Measurements from ENCODE around the gene ZBTB2.

Gene ZBTB2

DNA sequence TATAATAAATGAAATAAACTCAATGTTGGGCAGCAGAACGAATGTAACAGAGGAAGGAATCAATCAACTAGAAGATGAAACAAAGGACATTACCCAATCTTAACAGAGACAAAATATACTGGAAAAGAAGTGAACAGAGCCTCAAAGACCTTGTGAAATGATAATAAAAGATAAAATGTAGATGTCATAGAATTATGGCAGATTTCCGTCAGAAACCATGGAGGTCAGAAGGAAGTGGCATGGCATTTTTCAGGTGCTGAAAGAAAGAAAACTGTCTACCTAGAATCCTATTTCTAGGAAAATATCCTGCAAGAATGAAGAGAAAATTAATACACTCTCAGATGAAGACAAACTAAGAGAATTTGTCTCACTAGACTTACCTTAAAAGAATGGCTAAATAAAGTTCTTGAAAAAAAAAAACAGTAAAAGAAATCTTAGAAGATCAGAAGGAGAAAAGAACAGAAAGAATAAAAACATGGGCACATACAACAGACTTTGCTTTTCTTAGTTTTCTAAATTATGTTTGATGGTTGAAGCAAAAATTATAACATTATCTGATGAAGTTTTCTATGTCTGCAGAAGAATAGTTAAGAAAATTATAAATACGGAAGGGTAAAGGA, 23.4 kb upstream of the ZBTB2 start:
- H3K4me3 ChIP-seq (ENCODE audit: low read length), result no peak overlapping the region
- no peak for TF ChIP-seq ZNF274 (IDR thresholded peaks at IDR 0.05; ENCODE audit: low read depth, low read length)

DNA sequence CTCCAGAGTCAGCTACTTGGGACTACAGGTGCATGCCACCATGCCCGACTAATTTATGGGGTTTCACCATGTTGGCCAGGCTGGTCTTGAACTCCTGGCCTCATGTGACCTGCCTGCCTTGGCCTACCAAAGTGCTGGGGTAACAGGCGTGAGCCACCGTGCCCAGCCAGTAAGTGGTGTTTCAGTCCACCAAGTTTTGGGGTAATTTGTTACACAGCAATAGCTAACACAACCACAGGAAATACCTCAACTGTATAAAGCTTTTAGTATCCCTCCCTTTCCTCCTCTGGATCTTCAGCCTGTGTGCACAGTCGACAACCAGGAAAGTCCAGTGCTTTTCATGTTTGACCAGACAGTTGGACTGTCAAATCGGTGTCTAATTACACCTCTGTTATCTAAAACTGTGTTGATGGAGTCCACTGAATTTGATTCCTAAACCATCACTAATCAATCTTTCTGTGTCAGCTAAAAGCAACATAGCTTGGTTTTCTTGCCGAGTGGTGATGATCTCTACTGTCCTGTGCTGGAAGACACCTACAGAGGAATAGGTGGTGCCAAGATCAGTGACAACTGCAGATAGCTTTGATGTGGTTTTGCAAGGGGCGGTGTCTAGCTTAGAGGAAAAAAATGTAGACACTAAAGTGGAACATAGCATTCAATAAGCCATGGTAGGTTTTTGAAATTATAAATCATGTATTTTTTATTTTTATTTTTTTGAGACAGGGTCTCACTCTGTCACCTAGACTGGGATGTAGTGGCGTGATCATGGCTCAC, 22.2 kb upstream of the ZBTB2 start:
- no peak overlapping the region for H3K4me3 ChIP-seq (ENCODE audit: low read length)
- no peak for TF ChIP-seq ZNF274 (IDR thresholded peaks at IDR 0.05; ENCODE audit: low read depth, low read length)

DNA sequence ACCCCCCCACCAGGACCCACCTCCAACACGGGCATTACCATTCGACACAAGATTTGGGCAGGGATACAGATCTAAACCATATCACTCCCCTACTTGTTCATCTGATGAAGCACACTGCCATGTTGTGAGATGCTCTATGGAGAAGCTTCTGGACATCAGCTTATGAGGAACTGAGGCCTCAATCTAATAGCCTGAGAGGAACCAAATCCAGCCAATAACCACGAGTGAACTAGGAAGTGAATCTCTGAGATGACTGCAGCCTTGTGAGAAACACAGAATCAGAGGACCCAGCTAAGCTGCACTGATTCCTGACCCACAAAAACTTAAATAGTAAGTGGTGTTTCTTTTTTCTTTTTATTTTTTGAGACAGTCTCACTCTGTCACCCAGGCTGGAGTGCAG, 21.6 kb upstream of the ZBTB2 start:
- TF ChIP-seq ZNF274 (IDR thresholded peaks at IDR 0.05; ENCODE audit: low read depth, low read length), result no peak
- H3K4me3 ChIP-seq (ENCODE audit: low read length), result no peak overlapping the region

DNA sequence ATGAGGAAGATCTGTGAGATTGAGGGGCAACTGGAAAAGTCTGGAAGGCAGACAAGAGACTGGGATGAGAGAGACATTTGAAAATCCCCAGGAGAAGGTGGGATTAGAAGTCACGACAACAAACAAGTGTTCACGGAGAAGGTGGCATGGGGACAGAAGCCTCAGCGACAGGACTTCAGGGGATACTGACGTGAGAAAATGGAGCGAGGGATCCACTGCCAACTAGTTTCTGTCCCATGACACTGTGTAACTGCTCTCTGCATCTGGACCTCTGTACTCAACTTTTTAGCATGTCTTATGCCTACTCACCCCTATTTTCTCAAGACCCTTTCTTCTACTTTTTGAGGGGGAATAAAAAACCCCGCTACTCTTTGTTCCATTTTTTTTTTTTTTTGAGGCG, 18.3 kb upstream of the ZBTB2 start:
- TF ChIP-seq ZNF274 (IDR thresholded peaks at IDR 0.05; ENCODE audit: low read depth, low read length), result no peak

DNA sequence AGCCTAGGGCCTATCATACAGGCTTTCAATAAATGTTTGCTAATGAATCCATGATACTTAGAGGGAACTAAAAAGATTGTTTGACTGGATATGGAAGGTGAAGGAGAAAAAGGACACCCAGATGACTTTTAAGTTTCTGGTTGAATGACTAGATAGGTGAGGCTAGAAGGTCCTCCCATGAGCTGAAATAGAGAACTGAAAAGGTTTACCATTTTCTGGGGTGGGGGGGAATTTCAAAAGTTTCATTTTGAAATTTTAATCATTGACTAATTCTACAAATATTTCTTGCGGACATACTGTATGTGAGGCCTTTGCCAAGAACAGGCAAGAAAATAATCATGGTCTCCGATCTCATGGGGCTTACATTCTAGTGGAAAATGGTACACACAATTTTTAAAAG, 17.9 kb upstream of the ZBTB2 start:
- no peak for TF ChIP-seq ZNF274 (IDR thresholded peaks at IDR 0.05; ENCODE audit: low read depth, low read length)
- no peak overlapping the region for H3K4me3 ChIP-seq (ENCODE audit: low read length)

More for the DNA sequence above, 18.3 kb upstream of the ZBTB2 start:
- no peak overlapping the region for H3K4me3 ChIP-seq (ENCODE audit: low read length)

DNA sequence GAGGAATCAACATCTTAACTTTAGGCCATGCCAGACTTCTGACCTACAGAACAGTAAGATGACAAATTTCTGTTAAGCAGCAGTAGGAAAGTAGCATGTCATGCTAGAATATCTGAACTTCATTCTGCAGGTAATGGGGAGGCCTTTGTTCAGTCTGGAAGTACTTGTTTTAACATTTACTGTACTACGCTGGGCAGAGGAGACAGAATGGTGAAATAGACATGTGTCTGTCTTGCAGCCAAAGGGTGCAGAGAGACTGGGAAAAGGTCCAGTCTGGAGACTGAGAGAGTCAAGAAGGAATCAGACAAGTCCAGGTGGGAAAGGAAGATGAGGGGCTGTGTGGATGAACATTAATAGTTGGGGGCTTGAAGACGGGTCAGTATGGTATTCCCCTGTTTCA, 17.5 kb upstream of the ZBTB2 start:
- TF ChIP-seq ZNF274 (IDR thresholded peaks at IDR 0.05; ENCODE audit: low read depth, low read length), result no peak
- H3K4me3 ChIP-seq (ENCODE audit: low read length), result no peak overlapping the region; the same call in 1 of the 2 replicates

DNA sequence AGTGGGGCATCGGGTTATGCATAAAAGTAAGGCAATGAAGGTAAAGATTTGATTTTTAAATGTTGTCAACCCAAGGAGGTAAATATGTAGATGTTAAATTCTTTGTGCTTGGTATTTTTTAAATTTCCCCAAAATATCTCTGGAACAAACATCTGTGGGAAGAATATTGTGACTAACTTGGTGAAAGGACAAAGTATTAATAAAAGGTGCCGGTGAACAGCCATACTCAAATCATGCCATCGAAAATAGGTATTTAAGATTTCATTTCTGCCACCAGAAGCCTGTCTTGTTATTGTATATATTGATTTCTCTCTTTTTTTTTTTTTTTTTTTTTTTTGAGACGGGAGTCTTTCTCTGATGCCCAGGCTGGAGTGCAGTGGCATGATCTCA, 12.6 kb upstream of the ZBTB2 start:
- no peak for TF ChIP-seq ZNF274 (IDR thresholded peaks at IDR 0.05; ENCODE audit: low read depth, low read length)
- H3K4me3 ChIP-seq (ENCODE audit: low read length), result no peak overlapping the region

DNA sequence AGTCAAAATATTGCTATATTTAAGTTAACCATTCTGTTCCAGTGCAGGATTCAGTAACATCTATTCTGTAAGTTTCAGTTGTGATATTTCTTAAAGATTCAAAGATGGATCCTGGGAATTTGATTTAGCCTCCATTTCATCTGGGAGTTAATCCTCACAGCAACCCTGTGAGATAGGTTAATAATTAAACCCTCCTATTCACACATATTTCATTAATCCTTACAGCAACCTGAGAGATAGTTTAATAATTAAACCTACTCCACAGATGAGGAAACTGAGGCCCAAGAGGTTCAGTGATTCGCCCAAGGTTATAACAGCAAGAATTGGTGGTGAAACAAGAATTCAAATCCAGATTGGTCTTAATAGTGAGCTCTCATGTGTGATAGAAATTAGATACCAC, 10.9 kb upstream of the ZBTB2 start:
- TF ChIP-seq ZNF274 (IDR thresholded peaks at IDR 0.05; ENCODE audit: low read depth, low read length), result no peak
- no peak overlapping the region for H3K4me3 ChIP-seq (ENCODE audit: low read length)

DNA sequence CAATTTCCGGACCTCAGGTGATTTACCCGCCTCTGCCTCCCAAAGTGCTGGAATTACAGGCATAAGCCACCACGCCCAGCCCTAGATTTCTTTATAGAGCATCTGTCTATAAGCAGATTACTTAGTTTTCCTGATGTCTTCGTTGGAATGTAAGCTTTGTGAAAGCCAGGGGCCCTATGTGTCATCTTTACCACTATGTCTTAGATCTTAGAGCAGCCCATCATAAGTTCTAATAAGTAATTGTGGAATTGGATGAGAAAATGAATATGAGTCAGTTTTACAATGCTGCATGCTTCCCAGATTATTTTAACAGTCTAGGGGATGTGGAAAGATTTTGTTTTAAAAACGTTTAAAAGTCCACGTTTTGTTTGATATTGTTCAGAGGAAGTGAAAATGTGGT, 9.1 kb upstream of the ZBTB2 start:
- TF ChIP-seq ZNF274 (IDR thresholded peaks at IDR 0.05; ENCODE audit: low read depth, low read length), result no peak
- no peak overlapping the region for H3K4me3 ChIP-seq (ENCODE audit: low read length)

DNA sequence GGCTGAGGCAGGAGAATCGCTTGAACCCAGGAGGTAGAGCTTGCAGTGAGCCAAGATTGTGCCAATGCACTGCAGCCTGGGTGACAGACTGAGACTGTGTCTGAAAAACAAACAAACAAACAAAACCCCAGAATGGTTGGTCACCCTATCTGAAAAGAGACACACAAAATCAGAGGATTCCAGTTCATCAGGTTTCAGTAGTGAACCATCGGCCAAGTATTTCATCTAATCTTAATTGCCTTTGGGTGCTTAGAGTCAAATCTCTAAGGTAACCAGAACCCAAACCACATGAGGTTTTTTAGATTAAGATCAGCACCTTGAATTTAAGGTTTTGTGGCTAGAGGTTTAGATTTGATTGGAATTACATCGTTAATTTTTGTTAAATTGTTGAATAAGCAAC, 8.3 kb upstream of the ZBTB2 start:
- no peak overlapping the region for H3K4me3 ChIP-seq (ENCODE audit: low read length)
- TF ChIP-seq ZNF274 (IDR thresholded peaks at IDR 0.05; ENCODE audit: low read depth, low read length), result no peak

DNA sequence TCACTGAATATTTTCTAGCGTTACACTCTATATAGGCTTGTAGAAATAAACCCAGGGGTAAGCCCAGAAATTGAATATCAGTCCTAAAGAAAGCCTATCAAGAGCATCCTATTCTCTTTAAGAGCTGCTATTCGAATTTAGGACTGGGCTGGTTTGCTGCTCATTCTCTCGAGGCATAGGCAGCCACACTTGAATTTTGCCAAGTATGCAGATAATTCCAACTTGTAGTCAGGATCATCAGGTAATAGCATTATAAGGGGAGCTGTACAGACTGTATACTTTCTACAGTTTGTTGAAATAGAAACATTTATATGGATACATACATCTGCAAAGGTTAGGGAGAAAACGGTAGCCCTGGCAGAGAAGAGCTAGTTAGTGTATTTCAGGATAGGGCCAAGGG, 2.1 kb upstream of the ZBTB2 start:
- no peak overlapping the region for H3K4me3 ChIP-seq (ENCODE audit: low read length)
- no peak for TF ChIP-seq ZNF274 (IDR thresholded peaks at IDR 0.05; ENCODE audit: low read depth, low read length)

DNA sequence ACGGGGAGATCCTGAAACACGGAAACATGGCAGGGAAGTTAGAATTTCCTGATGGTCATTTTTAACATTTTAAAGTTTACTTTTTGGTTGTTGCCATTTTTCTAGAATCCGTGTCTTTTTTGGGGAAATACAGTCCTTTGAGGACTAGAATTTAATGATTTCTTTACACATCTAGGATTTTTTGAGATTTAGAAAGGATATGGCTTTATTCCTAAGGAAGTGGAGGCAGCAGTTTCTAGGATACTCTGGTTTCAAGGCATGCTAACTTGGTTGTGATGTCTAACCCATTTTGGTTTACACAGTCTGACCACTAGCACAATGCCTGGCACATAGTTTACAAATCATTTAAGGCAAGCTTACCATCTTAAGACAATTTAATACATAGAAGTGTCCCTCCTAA, 1.1 kb upstream of the ZBTB2 start:
- no peak for TF ChIP-seq ZNF274 (IDR thresholded peaks at IDR 0.05; ENCODE audit: low read depth, low read length)
- peak overlapping the region; percentile 99 for H3K4me3 ChIP-seq (ENCODE audit: low read length)

DNA sequence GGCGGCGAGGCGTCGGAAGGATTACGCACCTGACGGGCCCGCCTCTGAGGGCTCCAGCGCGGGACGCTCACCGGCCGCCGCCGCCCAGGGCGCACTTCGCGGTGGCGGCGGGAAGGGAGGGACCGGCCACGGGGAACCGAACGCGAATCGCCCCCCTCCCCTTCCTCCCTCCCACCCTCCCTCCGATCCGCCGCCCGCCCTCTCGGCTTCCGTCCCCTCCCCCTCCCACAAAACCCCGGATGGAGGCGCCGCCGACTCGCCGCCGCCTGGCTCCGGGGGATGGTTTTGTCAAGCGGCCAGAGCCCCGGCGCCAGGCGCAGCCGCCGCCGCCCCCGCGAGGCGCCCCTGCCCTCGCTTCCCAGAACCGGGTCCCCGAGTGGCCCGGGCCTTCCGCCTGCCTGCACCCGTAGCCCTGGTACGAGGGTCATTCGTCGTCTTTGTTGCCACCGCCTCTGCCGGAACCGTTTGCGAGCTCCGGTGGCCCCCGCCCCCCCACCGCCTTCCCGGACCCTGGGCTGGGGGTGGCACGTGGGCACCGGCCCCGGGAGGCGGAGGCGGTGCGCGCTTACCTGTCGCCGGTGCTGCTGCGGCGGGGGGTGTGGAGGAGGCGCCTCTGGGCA, 398 bp downstream of the ZBTB2 start:
- no peak for TF ChIP-seq ZNF274 (IDR thresholded peaks at IDR 0.05; ENCODE audit: low read depth, low read length)
- H3K4me3 ChIP-seq (ENCODE audit: low read length), result peak overlapping the region; percentile 99

DNA sequence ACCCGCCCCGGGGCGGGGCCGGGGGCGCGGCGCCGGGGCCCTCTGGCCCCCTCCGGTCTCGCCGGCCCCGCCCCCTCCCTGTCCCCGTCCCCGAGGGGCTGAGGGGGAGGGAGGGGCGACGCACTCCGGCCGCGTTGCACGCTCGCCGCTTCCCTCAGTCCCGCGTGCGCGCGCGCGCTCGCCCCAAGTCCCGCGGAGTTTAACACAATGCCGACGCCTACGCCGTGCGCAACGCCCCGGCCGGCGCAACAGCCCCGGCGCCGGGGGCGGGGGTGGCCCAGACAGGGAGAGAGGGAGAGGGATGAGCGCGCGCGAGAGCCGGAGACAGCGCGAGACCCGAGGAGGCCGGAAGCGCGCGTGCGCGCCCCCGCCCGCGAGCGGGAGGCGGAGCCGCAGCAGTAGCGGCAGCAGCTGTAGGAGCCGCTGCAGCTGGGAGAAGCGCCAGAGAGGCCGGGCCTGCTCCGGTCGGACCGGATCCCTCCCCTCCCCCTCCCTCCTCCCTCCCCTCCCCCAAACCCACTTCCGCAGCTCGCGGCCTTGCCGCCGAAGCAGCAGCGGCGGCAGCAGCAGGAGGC, 996 bp downstream of the ZBTB2 start:
- TF ChIP-seq ZNF274 (IDR thresholded peaks at IDR 0.05; ENCODE audit: low read depth, low read length), result no peak
- peak overlapping the region; percentile 99 for H3K4me3 ChIP-seq (ENCODE audit: low read length)
